ENCODE data around the gene CES2.

GRCh38 chr16:66898207-66898606 lies 37.1 kb upstream of the CES2 start:
- TF ChIP-seq CEBPB (IDR thresholded peaks at IDR 0.05; ENCODE audit: low read depth) = no peak
- no peak for TF ChIP-seq POLR2A (IDR thresholded peaks at IDR 0.05; ENCODE audit: borderline replicate concordance, extremely low read depth, insufficient read depth, insufficient read length)
- no peak for TF ChIP-seq SP1 (IDR thresholded peaks at IDR 0.05; ENCODE audit: low read depth)
- TF ChIP-seq EZH2 (IDR thresholded peaks at IDR 0.05) = no peak
- TF ChIP-seq POLR2AphosphoS5 (IDR thresholded peaks at IDR 0.05; ENCODE audit: low read depth, low read length) = no peak
- no peak for TF ChIP-seq CTCF (IDR thresholded peaks at IDR 0.05 in 2 of 3, conservative IDR thresholded peaks at IDR 0.05 in 1 of 3; ENCODE audit: borderline replicate concordance in 1 of 3, insufficient read depth in 1 of 3, low read depth in 2 of 3, low read length in 2 of 3)
- no peak for TF ChIP-seq JUND (IDR thresholded peaks at IDR 0.05)
- no peak for TF ChIP-seq MAX (IDR thresholded peaks at IDR 0.05)
- no peak for TF ChIP-seq TCF7L2 (IDR thresholded peaks at IDR 0.05; ENCODE audit: borderline replicate concordance, extremely low read depth, insufficient read depth, insufficient read length)
- TF ChIP-seq EZH2phosphoT487 (IDR thresholded peaks at IDR 0.05; ENCODE audit: borderline replicate concordance) = no peak
- no peak for TF ChIP-seq EGR1 (IDR thresholded peaks at IDR 0.05; ENCODE audit: low read depth)
- no peak for TF ChIP-seq ELF1 (IDR thresholded peaks at IDR 0.05; ENCODE audit: borderline replicate concordance, low read depth)
- TF ChIP-seq RAD21 (IDR thresholded peaks at IDR 0.05; ENCODE audit: low read depth) = no peak
- TF ChIP-seq, protein P1, sequence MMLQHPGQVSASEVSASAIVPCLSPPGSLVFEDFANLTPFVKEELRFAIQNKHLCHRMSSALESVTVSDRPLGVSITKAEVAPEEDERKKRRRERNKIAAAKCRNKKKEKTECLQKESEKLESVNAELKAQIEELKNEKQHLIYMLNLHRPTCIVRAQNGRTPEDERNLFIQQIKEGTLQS (IDR thresholded peaks at IDR 0.05) = no peak

Measured in HCT116 (cell line).